ENCODE results near the gene GLB1L2.

Gene GLB1L2

DNA sequence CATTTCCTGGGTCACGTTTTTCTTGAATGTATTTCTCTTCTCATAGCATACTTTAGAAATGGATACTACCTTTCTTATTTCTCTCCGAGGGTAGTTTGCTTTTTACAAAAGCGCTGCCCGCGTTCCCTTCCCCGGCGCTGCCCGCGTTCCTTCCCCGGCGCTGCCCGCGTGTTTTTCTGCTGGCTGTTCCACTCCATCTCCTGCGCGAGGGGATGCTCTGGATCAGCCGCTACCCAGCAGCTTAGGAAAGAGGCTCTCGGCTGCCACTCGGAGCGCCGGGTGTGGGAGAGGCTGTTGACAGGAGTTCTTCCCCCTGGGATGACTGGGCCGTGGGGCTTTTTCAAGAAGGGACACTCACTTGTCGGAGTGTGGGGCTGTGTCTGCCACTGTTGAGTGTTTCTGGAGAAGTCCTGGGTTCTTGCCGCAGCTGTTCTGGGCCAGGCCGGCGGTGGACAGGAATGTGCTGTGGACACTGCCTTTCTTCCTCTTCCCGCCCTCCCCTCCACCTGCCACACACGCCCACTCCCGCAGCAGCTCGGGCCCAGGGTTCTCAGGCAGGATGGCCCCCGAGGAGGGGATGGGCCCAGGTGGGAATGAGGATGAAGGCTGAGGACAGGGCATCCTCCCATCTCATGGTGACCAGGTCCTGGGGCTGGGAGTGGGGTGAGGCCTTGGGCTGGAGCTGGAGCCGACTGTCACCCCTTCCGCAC, 30.6 kb downstream of the GLB1L2 start:
- TF ChIP-seq BHLHE40 (IDR thresholded peaks at IDR 0.05; ENCODE audit: borderline replicate concordance) (no peak), LEF1 (IDR thresholded peaks at IDR 0.05; ENCODE audit: borderline replicate concordance) (no peak), TARDBP (IDR thresholded peaks at IDR 0.05) (no peak)
- CTCF ChIA-PET = no interaction called here
- DNase-seq (ENCODE audit: extremely low spot score) = no peak
- POLR2A ChIA-PET = no interaction called here

GRCh38 chr11:134363161-134363560, 31.4 kb downstream of the GLB1L2 start:
- no peak for DNase-seq (ENCODE audit: extremely low spot score)
- TF ChIP-seq ELF4 (IDR thresholded peaks at IDR 0.05) = no peak
- no peak for TF ChIP-seq FOXM1 (IDR thresholded peaks at IDR 0.05; ENCODE audit: borderline replicate concordance)
- TF ChIP-seq BHLHE40 (IDR thresholded peaks at IDR 0.05; ENCODE audit: borderline replicate concordance) = no peak
- TF ChIP-seq SP1 (IDR thresholded peaks at IDR 0.05) = no peak
- no peak for TF ChIP-seq FOXA1 (IDR thresholded peaks at IDR 0.05)
- ChIA-PET POLR2A (no interaction called here), CTCF (no interaction called here)

GRCh38 chr11:134363592-134363991, 31.8 kb downstream of the GLB1L2 start:
- ChIA-PET CTCF (no interaction called here), POLR2A (no interaction called here)
- no peak for DNase-seq (ENCODE audit: extremely low spot score)

DNA sequence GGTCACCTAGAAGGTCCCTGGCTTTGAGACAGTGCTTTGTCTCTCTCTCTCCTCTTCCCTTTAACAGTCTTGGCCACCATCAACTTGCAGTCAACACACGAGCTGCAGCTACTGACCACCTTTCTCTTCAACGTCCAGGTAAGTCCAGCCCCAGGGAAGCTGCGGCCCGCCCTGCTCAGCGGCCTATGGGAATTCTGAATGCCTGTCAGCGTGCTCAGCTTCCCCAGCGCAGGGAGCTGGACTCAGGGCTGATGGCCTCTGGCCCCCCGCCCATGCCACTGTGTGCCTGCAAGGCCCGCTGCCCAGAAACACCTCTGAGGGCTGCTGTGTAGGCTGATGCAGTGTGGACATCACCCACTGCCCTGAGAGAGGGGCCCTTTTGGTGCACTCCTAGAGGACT, 32.5 kb downstream of the GLB1L2 start:
- TF ChIP-seq FOXM1 (IDR thresholded peaks at IDR 0.05; ENCODE audit: borderline replicate concordance) (no peak), HDGF (IDR thresholded peaks at IDR 0.05; ENCODE audit: borderline replicate concordance) (no peak), TARDBP (IDR thresholded peaks at IDR 0.05) (no peak), CTBP1 (IDR thresholded peaks at IDR 0.05; ENCODE audit: borderline replicate concordance) (no peak), PKNOX1 (IDR thresholded peaks at IDR 0.05) (no peak), SUZ12 (IDR thresholded peaks at IDR 0.05) (no peak), LEF1 (IDR thresholded peaks at IDR 0.05; ENCODE audit: borderline replicate concordance) (no peak), BHLHE40 (IDR thresholded peaks at IDR 0.05; ENCODE audit: borderline replicate concordance) (no peak), SP1 (IDR thresholded peaks at IDR 0.05) (no peak), NFRKB (IDR thresholded peaks at IDR 0.05) (no peak), ZNF384 (IDR thresholded peaks at IDR 0.05) (no peak), FOXA1 (IDR thresholded peaks at IDR 0.05) (no peak), L3MBTL2 (conservative IDR thresholded peaks at IDR 0.05) (no peak), FOXK2 (IDR thresholded peaks at IDR 0.05) (no peak), ELF4 (IDR thresholded peaks at IDR 0.05) (no peak), ARNT (IDR thresholded peaks at IDR 0.05) (no peak)
- ChIA-PET POLR2A (no interaction called here), CTCF (no interaction called here)
- DNase-seq (ENCODE audit: extremely low spot score) = no peak

More at GRCh38 chr11:134363592-134363991, 31.8 kb downstream of the GLB1L2 start:
- TF ChIP-seq ARNT (IDR thresholded peaks at IDR 0.05) = no peak
- no peak for TF ChIP-seq ELF4 (IDR thresholded peaks at IDR 0.05)
- no peak for TF ChIP-seq SUZ12 (IDR thresholded peaks at IDR 0.05)
- TF ChIP-seq BHLHE40 (IDR thresholded peaks at IDR 0.05; ENCODE audit: borderline replicate concordance) = no peak
- TF ChIP-seq PKNOX1 (IDR thresholded peaks at IDR 0.05) = no peak
- TF ChIP-seq SP1 (IDR thresholded peaks at IDR 0.05) = no peak
- no peak for TF ChIP-seq LEF1 (IDR thresholded peaks at IDR 0.05; ENCODE audit: borderline replicate concordance)
- no peak for TF ChIP-seq CTBP1 (IDR thresholded peaks at IDR 0.05; ENCODE audit: borderline replicate concordance)
- TF ChIP-seq HDGF (IDR thresholded peaks at IDR 0.05; ENCODE audit: borderline replicate concordance) = no peak
- no peak for TF ChIP-seq FOXK2 (IDR thresholded peaks at IDR 0.05)
- TF ChIP-seq TARDBP (IDR thresholded peaks at IDR 0.05) = no peak

DNA sequence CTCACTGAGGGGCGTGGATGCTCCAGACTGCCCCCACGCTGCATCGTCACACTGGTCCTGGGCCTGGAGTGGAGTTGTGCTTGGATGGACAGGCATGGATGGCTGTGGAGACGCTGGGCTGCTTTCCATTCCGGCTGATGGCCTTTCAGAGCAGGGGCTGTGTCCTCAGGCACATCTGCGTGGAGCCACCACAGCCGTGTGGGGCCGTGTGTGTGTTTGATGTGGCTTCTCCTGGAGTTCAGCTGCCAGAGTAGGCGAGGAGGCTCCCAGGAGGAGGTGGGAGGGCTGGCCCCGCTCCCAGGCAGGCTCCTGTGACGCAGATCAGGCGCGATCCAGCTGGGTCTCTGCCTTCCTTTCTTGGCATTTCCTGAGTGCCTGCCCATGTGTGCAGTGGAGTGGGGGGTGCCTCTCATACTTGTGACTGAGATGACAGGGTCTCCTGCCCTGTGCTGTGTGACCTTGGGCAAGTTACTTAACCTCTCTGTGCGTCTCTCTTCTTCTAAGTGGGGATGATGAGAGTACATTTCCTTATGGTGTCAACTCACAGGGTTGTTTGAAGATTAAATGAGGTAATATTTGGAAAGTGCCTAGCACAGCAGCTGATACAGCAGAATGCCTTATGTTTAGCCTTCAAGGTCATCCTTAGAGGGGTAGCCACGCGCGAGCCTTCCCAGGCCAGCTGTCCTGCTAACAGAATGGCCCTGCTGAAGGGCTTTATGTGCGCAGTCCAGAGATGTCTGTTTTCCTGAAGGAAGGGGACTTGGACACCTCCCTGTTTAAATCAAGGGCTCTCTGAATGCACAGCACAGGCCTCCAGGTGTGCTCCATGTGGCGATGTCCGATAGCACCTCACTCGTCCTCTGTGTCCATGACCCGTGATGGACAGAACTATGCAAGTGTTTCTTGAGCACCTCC, 33.5 kb downstream of the GLB1L2 start:
- ChIA-PET CTCF (no interaction called here), POLR2A (no interaction called here)
- TF ChIP-seq SUZ12 (IDR thresholded peaks at IDR 0.05) (no peak), LEF1 (IDR thresholded peaks at IDR 0.05; ENCODE audit: borderline replicate concordance) (no peak), CTBP1 (IDR thresholded peaks at IDR 0.05; ENCODE audit: borderline replicate concordance) (no peak), L3MBTL2 (conservative IDR thresholded peaks at IDR 0.05) (no peak), FOXA1 (IDR thresholded peaks at IDR 0.05) (no peak), PKNOX1 (IDR thresholded peaks at IDR 0.05) (no peak)
- no peak for DNase-seq (ENCODE audit: extremely low spot score)

DNA sequence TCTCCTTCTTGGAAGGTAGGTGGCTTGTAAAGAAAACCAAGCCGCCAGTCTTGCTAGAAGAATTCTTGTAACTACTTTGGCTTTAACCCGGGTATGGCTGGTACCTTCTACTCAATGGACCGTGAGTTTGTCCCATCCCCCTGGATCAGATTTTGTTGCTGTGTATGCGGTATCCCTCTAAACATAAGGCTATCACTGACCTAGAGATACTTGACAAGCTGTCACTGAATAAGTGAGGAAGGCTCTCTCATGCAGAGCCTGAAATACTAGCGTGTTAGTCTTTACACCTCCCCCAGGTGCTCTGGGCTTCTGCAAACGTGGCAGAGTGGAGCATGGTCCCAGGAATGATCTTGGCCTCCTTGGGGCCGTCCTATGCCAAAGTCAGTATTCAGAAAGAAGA, 34.5 kb downstream of the GLB1L2 start:
- TF ChIP-seq ARNT (IDR thresholded peaks at IDR 0.05) (no peak), ZNF384 (IDR thresholded peaks at IDR 0.05) (no peak), HDGF (IDR thresholded peaks at IDR 0.05; ENCODE audit: borderline replicate concordance) (no peak), PKNOX1 (IDR thresholded peaks at IDR 0.05) (no peak)
- no peak for DNase-seq (ENCODE audit: extremely low spot score)
- POLR2A ChIA-PET = no interaction called here
- CTCF ChIA-PET = no interaction called here
